HG03064 (cell line): ENCODE measurements around the gene MAN2A1.

Experiments used
- ATAC-seq: cut with Tn5 transposase; IDR thresholded peaks from one replicate; pipeline ENCODE4 v1.9.1; 2021; ENCODE audit warnings: low read depth; ENCODE audit not compliant: unreplicated experiment

Gene MAN2A1

DNA sequence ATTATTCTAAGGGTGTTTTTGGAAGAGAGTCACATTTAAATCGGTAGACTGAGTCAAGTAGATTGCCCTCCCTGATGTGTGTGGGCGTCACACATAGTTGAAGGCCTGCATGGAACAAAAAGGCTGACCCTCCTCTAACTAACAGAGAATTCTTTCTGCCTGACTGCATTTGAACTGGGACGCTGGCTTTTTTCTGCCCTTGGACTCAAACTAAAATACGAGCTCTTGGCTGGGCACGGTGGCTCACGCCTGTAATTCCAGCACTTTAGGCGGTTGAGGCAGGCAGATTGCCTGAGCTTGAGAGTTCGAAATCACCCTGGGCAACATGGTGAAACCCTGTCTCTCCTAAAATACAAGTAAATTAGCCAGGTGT lies 209.4 kb downstream of the MAN2A1 start:
- ATAC-seq = no peak

DNA sequence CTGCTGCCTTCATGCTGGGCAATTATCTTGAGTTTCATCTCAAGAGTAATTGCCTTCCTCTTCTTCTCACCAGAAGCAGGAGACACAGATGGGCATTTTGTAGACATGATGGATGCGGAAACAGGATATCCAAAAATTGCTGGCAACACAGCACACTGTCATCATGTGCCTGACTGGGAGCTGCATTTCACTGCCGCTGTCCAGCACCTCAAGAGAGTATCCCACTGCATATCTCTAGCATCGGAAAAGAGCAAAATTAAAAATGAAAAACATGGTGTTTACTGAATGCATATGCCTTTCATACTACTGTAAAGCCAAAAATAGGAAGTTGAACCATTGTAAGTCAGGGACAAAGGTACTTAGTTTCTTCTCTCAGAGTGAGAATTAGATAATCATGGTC lies 210.7 kb downstream of the MAN2A1 start:
- no peak for ATAC-seq

DNA sequence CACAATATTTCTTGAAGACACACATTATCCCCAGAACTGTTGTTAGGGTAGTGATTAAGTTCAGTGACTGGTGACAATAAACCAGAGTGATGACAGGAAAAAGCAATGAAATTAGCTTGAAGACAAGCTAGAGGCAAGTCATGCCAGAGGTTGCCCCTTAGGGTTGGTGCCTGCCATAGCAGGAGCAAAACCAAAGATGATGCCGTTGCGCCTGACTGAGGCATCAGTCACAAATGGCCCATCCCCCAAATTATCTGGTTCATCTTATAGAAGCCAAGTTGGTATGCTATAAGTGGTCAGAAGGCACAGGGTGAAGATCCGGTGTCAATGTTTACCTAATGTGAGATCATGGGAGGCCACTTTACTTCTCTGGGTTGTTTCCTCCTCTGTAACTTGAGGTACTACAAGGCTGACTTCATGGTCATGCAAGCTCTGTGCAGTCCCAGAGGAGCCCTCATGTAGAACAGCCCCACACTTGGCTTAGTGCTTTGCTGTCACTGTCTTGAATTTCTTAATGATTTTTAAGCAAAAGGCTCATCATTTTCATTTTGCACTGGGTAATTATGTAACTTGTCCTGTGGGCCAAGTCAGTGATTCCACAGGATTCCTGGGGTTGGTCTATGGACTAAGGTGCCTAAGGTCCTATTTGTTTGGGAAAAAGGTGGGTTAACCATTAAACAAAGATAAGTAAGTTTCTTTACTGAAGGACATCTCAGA lies 211.3 kb downstream of the MAN2A1 start:
- no peak for ATAC-seq

DNA sequence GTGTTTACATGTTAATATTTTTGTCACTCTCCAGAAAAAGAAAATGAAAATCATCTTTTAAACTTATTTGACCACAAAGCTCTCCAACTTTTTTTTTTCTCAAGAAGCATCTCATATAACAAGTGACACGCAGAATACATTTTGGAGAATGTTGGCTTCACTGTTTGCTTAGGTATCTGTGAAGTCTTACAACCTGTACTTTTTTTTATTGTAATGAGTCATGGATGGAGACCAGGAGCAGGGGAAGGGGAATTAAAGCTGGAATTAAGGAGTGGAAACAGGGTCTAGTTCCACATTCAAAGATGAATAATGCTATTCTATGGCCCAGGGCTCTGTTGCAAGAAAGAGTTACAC lies 211.9 kb downstream of the MAN2A1 start:
- no peak for ATAC-seq

DNA sequence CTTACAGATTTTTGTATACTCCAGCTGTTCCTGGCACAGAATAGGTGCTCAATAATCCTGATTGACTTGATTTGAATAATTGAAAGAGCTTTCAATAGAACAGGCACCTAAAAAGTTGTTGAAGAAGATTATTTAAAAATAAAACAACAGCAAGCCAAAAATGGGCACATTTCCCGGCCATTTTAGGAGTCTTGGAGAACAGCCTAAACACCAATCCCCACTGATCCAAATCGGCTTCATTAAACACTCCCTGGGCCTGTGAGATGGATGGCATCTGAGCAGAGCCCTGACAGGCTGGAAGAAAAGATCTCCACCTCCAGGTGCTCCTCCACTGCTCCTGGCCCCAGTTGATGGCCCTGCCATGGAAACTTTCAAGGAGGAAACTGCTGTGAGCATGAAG lies 213.3 kb downstream of the MAN2A1 start:
- ATAC-seq = no peak

DNA sequence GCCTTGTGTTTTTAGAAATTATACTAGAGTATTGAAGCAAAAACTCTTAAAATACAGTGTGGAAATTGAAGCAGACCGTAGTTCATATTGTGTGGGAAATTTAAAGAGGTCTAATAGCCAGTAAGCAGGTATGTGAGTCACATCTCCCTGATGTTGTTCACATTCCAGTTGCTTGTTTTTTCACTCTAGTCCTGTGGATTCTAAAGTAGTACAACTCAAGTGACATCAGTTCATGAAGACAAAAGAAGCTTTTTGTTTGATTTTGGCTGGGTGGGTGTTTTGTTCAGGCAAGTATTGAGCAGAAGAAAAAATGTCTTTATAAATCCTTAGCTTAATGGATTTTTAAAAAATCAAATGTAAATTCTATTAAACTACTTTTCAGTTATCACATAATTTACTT lies 216.2 kb downstream of the MAN2A1 start:
- no peak for ATAC-seq

DNA sequence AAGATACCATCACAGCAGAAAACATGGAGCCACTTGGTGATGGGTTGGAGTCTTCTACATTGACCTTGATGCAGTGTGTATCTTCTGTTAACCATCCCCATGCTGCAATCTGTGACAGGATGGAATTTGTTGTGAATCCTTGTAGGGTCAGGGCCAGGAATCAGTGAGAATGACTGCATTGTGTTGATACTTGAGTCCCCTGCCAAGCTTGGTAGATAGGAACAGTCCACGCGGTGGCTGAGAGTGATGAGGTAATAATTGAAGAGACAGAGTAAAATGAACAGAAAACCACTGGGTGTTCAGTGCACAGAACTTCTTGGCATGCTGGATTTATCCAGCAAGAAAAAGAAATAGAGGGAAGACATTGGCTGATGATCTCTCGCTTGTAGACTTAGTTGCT lies 217.5 kb downstream of the MAN2A1 start:
- no peak for ATAC-seq

DNA sequence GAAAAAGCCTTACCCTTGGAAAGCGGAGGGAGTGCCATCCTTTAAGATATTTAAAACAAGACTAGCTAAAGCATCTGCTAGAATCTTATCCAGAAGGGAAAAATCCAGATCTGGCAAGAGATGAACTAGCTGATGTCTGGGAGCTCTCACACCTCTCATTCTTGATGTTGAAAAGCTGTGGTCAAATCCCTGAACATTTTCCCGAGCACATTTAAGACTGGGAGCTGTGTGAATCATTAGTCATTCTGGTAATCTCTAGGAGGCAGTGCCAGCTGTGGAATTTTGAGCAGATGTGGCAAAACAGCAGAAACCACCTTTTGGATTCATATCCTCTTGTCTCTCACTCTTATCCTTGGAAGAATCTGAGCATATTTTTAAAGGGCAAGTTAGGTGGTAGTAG lies 218.0 kb downstream of the MAN2A1 start:
- ATAC-seq = no peak

DNA sequence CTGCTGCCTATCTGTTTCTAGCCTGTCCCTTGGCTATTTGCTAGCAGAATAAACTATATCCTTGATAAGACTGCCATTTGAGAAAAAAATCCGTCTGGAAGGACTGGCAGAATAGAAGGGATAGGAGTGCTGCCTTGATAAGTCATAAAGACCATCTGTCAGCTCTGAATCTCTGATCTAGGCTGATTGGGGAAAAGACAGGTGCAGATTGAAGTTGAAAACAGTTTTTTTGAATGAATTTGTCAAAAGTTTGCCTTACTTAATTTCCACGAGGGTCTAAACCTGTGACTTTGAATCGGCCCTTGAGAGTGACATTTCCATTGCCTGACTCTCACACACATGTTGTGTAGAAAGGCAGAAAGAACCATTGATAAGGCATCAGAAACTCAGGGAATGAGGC lies 218.6 kb downstream of the MAN2A1 start:
- ATAC-seq = no peak

DNA sequence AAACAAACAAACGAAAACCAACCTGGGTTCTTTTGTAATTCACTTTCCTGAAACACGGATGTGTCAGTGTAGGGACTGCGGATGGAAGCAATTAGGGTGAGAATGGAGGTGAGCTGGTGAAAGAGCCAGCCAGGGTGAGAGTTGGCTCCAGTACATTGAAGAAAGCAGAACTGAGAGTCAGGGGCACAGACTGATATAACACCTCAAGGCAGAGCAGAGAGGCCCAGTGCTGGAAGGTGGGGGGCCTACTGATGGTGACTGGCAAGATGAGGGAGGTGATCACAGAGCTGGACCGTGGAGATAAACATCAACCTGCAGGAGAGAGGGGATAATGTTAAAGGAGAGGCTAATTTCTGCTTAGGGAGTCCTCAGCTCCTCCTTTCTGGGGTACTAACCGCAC lies 221.1 kb downstream of the MAN2A1 start:
- no peak for ATAC-seq

DNA sequence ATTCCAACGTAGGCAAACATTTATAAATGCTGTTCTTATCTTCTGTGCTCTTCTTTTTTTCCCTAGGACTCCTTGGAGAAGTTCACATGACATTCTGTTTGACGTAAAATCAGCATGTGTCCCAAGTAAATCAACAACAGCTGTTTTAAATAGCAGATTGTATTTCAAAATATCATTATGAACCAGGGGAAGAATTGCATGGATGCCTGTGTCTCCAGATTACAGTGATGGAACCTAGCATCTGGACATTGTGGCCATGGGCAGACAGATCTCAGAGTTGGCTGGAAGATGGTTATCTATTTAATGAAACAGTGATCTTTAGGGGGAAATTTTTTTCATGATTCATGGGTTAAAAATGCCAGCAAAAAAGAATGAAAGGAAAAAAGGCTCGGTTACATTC lies 222.0 kb downstream of the MAN2A1 start:
- no peak for ATAC-seq

DNA sequence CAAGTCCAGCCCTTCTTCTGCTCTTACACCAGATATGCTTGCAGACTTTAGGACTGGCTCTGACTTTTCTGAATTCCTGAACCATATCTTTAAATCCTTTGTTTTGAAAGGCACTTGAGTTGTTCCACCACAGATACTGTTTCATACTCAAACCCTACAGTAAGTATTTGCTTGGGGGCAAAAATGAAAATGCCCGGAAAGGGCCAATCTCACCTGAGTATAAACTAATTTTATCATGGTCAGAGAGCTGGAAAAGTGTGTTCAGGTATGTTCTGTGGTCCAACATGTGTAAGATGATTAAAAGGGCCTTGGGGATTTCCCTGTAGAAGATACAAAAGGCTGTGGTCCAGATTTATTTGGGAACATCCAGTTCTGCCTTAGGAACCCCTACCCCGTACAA lies 225.2 kb downstream of the MAN2A1 start:
- ATAC-seq = no peak

DNA sequence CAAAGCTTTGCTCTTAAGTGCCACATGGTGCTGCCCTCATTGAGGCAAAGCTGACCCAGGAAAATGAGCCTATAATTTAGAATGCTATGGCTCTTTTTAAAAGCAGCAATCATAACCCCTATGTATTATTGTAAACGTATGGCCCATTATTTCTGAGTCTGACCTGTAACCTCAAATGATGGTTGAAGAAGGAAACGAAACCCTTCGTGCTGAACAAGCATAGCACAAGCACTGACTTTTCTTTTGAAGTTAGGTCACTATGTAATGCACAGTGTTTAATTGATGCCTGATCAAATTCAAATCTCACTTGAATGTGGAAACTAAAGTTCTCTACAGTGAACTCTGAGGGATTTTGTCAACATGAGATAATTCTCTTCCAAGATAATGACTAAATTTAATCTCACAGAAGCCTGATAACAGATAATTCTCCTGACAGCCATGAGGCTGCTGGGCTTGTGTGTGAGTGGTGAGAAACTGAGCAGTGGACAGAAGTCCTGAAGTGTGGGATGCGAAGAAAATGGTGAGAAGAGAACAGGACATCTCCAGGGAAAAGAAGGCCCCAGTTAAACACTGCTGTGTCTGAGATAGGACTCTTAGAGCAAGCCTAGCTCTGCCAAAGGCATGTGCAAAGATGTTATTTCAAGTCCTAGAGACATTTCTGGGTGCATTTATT lies 226.9 kb downstream of the MAN2A1 start:
- no peak for ATAC-seq
